Neural crest cell (in vitro differentiated cells): ENCODE data around the gene LSAMP. TPM values are rescaled to one million over a fixed set of nuclear protein-coding genes. Genes with fewer than 3 reads are reported as not detected.

Source experiments
- DNase-seq: peaks from one replicate; pipeline ENCODE4 v3.0.0; 2021; ENCODE audit warnings: low read depth, mixed read lengths, low spot score
- H3K27ac Mint-ChIP-seq: one replicate; pipeline ENCODE4 v1.8.0; 2021; ENCODE audit warnings: mild to moderate bottlenecking, mixed read lengths; ENCODE audit not compliant: unreplicated experiment
- H3K27me3 Mint-ChIP-seq: 2 replicates; pipeline ENCODE4 v1.8.0; 2021; ENCODE audit warnings: low read depth, mild to moderate bottlenecking, mixed read lengths
- H3K36me3 Mint-ChIP-seq: 2 replicates; pipeline ENCODE4 v1.8.0; 2021; ENCODE audit warnings: low read depth, mild to moderate bottlenecking, mixed read lengths
- H3K4me1 Mint-ChIP-seq: 2 replicates; pipeline ENCODE4 v1.8.0; 2021; ENCODE audit warnings: mixed read lengths
- H3K4me3 Mint-ChIP-seq: one replicate; pipeline ENCODE4 v1.8.0; 2021; ENCODE audit warnings: mild to moderate bottlenecking, mixed read lengths
- H3K9me3 Mint-ChIP-seq: 2 replicates; pipeline ENCODE4 v1.8.0; 2021; ENCODE audit warnings: mixed read lengths
- total RNA-seq: library from RNA; stranded (reverse); gene quantifications from 2 replicates; pipeline ENCODE4 v1.2.1, GENCODE V29; 2021
- TF ChIP-seq, protein P1 (sequence below): fragments of 200-600 bp; sonication (generic); conservative IDR thresholded peaks from 2 replicates; pipeline ENCODE4 v1.5.0; 2021; ENCODE audit warnings: antibody characterized with exemption, mild to moderate bottlenecking

The LSAMP gene
- total RNA-seq, 1 donor from 2014 or later: 36.7 TPM

DNA sequence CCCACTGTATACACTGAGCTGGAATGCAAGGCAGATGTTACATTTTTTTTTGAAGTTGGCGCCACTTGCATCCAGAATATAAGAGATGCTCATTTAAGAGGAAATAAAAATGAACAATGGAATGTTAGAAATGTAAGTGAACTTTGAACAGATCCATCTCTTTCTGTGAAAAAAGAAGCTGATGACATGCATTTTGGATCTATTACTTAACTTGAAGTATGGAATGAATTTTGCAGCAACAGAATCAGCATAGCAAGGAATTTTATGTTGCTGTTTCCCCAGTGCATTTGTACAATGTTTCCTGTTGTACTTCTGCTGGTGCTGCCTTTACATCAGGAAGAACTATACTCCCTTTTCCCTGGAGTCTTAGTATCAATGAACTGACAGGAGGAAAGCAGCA lies 178.2 kb downstream of the LSAMP start:
- Mint-ChIP-seq H3K9me3 (no peaks in the 10 kb centered on the region), H3K36me3 (no peaks in the 10 kb centered on the region), H3K4me3 (no peak overlapping the region), H3K4me1 (peaks cover 18% of the 10 kb centered on the region), H3K27ac (no peak overlapping the region), H3K27me3 (no peaks in the 10 kb centered on the region)
- DNase-seq: no peak
- TF ChIP-seq, protein P1, sequence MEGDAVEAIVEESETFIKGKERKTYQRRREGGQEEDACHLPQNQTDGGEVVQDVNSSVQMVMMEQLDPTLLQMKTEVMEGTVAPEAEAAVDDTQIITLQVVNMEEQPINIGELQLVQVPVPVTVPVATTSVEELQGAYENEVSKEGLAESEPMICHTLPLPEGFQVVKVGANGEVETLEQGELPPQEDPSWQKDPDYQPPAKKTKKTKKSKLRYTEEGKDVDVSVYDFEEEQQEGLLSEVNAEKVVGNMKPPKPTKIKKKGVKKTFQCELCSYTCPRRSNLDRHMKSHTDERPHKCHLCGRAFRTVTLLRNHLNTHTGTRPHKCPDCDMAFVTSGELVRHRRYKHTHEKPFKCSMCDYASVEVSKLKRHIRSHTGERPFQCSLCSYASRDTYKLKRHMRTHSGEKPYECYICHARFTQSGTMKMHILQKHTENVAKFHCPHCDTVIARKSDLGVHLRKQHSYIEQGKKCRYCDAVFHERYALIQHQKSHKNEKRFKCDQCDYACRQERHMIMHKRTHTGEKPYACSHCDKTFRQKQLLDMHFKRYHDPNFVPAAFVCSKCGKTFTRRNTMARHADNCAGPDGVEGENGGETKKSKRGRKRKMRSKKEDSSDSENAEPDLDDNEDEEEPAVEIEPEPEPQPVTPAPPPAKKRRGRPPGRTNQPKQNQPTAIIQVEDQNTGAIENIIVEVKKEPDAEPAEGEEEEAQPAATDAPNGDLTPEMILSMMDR: no peak

DNA sequence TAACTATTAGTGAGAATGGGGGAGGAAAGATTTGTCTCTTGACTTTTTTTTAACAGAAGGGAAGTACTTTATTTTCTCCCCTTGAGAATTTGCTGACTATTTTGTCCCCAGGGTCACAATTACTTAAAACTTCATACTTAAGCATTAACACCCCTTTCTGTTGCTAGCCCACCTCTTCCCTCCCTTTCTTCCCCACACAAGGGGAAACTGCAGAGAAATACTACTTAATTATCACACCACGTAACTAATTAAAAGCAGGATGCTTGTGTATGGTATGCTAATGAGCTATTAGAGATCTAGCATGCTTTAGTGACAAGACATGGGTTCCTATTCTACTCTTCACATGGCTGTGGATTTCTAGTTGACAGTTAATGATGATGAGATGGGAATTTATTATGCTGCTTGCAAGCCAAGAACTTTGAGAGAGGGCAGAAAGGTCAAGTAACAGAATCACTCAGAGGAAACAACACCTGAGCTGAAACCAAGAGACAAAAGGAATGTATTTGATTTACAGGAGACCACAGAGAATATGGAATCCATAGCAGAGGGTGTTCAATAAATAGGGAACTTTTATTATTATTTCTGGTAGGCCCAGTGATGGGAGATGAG lies 179.2 kb downstream of the LSAMP start:
- no peaks in the 10 kb centered on the region for H3K9me3 Mint-ChIP-seq
- H3K4me3 Mint-ChIP-seq: no peak overlapping the region
- H3K27me3 Mint-ChIP-seq: no peaks in the 10 kb centered on the region
- H3K4me1 Mint-ChIP-seq: peaks cover 18% of the 10 kb centered on the region
- H3K27ac Mint-ChIP-seq: no peak overlapping the region
- TF ChIP-seq, protein P1: no peak
- H3K36me3 Mint-ChIP-seq: no peaks in the 10 kb centered on the region
- DNase-seq: no peak

DNA sequence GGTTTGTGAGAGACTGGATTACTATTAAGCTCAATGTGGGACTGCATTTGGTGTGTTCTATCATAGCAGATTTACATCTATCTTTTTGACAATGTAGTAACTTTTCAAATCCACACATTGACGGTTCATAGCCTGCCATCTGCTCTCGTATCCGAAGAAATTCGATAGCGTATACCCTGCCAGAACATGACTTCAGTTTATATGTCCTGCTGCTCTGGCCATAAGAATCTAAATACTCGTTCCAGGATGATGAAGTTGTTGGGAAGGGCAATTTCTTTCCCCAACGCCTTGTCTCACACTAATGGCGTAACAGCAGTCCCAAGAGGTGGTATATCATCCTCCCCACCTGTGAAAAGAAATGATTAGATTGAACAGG lies 180.0 kb downstream of the LSAMP start:
- H3K27ac Mint-ChIP-seq: peak overlapping the region; percentile 19
- H3K4me1 Mint-ChIP-seq: peaks cover 18% of the 10 kb centered on the region
- no peaks in the 10 kb centered on the region for H3K36me3 Mint-ChIP-seq
- no peaks in the 10 kb centered on the region for H3K9me3 Mint-ChIP-seq
- TF ChIP-seq, protein P1: no peak
- H3K4me3 Mint-ChIP-seq: no peak overlapping the region
- no peaks in the 10 kb centered on the region for H3K27me3 Mint-ChIP-seq
- DNase-seq: no peak

DNA sequence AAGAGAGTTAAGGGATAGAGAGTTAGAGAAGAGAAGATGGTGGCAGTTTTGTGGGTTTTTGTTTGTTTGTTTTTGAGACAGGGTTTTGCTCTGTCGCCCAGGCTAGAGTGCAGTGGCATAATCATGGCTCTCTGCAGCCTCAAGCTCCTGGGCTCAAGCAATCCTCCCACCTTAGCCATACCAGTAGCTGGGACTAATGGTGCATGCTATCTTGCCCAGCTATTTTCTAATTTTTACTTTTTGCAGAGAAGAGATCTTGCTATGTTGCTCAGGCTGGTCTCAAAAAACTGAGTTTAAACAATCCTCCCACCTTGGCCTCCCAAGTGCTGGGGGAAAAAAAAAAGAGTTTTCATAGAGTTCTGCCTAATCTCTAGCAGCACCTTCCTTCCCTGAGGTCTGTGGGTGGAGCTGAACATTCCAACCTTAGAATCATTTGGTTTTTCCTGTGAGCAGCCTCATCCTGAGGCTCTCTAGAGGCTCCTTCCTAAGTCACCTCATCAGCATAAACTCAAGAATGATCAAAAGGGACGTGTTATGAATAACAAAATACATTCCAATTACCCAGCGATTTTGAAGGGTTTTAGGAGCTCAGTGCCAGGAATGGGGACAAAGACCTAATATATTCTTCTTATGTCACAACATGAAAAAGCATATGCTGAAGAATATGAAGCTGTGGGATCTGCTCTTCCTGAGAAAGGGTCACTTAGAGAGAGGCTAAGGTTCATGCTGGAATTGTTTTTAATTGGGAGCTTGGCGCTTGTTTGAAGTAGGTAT lies 180.6 kb downstream of the LSAMP start:
- H3K9me3 Mint-ChIP-seq: no peaks in the 10 kb centered on the region
- no peaks in the 10 kb centered on the region for H3K36me3 Mint-ChIP-seq
- peak overlapping the region; percentile 19 for H3K27ac Mint-ChIP-seq
- no peak overlapping the region for H3K4me3 Mint-ChIP-seq
- no peaks in the 10 kb centered on the region for H3K27me3 Mint-ChIP-seq
- H3K4me1 Mint-ChIP-seq: peaks cover 18% of the 10 kb centered on the region
- no peak for DNase-seq
- TF ChIP-seq, protein P1: no peak

DNA sequence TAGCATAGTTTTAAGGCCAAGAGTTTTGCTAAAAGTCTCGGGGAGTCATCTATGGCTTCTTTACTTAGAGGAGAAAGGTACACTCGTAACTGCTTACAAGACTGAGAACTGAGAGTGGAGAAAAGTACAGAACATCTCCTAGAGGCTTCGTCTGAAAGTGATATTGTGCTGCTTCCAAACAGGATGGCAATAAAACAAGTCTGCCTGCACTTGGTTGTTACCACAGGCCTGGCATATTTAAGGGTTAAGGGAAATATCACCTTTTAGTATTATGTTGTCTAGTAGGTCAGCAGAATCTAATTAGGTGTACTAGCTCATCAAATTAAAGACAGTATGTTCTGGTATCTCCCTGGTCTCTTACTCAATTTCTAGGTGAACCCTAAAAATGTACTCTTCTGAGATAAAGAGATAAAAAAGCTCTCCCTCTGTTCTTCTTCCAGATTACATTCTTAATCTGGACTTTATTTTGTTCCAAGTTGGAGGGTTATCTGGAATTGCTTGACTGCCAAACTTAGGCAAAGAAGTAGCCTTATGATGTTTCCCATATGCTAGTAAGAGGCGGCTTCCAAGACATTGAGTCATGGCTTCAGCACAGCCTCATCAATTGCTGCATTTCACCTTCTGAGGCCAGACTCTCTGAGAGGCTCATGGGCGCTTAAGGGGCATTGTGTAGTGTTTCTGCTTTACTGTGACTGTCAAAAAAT lies 181.3 kb downstream of the LSAMP start:
- no peak overlapping the region for H3K27ac Mint-ChIP-seq
- no peak overlapping the region for H3K4me3 Mint-ChIP-seq
- no peaks in the 10 kb centered on the region for H3K9me3 Mint-ChIP-seq
- no peak for DNase-seq
- no peaks in the 10 kb centered on the region for H3K36me3 Mint-ChIP-seq
- no peaks in the 10 kb centered on the region for H3K27me3 Mint-ChIP-seq
- TF ChIP-seq, protein P1: no peak
- H3K4me1 Mint-ChIP-seq: peaks cover 13% of the 10 kb centered on the region
